ENCODE measurements around the gene SULT6B1.

Gene SULT6B1

DNA sequence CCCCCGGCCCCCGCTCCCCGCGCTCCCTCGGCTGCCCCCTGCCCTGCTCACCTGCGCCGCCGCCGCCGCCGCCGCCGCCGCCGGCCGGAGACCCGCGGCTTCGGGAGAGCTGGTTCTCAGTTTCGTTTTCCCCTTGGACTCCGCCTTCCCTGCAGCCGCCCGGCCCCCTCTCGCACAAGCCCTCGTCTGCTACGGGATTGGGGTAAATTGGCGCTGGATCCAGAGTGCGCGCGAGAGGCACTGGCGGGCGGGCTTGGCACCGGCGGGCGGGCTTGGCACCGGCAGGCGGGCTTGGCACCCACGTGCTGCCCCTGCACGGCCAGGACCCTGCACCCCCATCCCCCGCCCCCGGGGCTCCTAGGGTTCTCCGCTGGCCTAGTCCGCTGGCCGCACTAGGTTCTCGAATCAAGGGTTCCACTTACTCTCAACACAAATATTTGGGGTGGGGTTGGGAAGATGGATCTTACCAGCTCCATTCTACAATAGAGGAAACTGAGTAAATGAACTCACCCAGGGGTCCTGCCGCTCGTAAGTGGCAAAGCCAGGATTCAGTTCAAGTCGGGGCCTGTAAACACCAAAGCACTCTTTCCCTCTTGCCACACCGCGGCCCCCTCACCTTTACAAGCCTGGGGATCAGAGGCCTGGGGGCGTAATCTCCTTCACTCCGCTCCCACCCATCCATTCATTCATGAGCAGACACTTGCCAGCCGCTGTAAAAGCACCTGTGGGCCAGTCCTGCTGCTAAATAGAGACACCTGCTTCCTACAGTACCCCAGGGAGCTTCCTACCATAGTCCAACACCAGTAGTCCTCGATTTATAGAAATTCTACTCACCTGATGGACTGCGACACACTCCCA is 31.4 kb downstream of the SULT6B1 start, which contains the start of gene EIF2AK2:
Gene EIF2AK2 (minus strand): TSS at position 124 of the 858 bp plus-strand sequence. CDS start 9,174 bp downstream, outside the sequence.
- TF ChIP-seq, protein P1, sequence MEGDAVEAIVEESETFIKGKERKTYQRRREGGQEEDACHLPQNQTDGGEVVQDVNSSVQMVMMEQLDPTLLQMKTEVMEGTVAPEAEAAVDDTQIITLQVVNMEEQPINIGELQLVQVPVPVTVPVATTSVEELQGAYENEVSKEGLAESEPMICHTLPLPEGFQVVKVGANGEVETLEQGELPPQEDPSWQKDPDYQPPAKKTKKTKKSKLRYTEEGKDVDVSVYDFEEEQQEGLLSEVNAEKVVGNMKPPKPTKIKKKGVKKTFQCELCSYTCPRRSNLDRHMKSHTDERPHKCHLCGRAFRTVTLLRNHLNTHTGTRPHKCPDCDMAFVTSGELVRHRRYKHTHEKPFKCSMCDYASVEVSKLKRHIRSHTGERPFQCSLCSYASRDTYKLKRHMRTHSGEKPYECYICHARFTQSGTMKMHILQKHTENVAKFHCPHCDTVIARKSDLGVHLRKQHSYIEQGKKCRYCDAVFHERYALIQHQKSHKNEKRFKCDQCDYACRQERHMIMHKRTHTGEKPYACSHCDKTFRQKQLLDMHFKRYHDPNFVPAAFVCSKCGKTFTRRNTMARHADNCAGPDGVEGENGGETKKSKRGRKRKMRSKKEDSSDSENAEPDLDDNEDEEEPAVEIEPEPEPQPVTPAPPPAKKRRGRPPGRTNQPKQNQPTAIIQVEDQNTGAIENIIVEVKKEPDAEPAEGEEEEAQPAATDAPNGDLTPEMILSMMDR (IDR thresholded peaks at IDR 0.05; ENCODE audit: low read depth, low read length) = no peak
- peak within 1 kb of the TSS; percentile 91 for H3K4me3 ChIP-seq (ENCODE audit: low read depth, low read length)

- TF ChIP-seq, protein P1 (IDR thresholded peaks at IDR 0.05; ENCODE audit: low read depth, low read length) = no peak
- H3K4me3 ChIP-seq (ENCODE audit: low read depth, low read length) = peak overlapping the region; percentile 91
These were observed 32.2 kb downstream of the SULT6B1 start for GRCh38 chr2:37156071-37156856.

DNA sequence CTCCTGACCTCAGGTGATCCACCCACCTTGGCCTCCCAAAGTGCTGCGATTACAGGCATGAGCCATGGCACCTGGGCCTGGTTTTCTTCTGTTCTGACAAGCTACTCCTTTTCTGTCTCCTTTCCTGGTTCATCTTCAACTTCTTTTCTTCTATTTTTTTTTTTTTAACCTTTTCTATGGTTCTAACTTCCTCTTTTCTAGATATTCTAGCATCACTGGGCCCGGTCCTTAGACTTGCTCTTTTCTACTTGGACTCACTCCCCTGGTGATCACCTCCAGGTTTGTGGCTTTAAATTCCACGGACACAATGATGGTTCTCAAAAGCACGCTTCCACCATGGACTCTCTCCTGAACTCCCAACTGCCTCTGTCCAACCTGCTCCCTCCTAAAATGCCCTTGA is 33.7 kb downstream of the SULT6B1 start:
- H3K4me3 ChIP-seq (ENCODE audit: low read depth, low read length) = no peak overlapping the region
- TF ChIP-seq, protein P1 (IDR thresholded peaks at IDR 0.05; ENCODE audit: low read depth, low read length) = no peak

GRCh38 chr2:37153224-37153623 is 35.2 kb downstream of the SULT6B1 start:
- H3K4me3 ChIP-seq (ENCODE audit: low read depth, low read length) = no peak overlapping the region
- TF ChIP-seq, protein P1 (IDR thresholded peaks at IDR 0.05; ENCODE audit: low read depth, low read length) = no peak

DNA sequence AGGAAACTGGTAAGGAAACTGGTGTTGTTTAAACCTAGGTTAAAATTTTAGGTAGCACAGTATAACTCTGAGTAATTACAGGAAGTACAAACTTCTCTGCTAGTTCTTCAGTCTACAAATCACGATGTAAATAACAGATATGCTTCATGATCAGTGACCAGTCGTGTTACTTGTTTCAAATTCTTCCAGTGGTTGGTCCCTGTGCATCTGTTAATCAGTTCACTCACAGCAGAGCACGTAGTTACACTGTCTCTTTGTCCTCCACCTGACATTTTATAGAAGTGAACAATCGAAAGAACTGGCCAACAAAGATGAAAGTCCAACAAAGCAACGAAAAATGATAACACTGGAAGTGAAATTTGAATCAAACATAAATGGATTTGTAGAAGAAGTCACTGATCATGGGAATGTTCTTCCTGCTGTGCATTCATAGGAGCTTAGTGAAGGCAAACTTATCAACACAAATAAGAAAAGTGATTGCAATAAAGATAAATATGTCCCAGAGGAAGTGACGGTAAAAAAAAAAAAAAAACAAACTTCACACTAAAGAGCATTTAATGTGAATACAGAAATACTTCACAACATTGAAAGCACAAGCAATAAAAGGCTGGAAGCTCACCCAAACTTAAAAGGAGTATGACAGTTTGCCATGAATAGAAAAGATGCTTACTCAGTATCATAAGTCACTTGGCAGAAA is 38.7 kb downstream of the SULT6B1 start:
- TF ChIP-seq, protein P1 (IDR thresholded peaks at IDR 0.05; ENCODE audit: low read depth, low read length) = no peak
- H3K4me3 ChIP-seq (ENCODE audit: low read depth, low read length) = no peak overlapping the region

DNA sequence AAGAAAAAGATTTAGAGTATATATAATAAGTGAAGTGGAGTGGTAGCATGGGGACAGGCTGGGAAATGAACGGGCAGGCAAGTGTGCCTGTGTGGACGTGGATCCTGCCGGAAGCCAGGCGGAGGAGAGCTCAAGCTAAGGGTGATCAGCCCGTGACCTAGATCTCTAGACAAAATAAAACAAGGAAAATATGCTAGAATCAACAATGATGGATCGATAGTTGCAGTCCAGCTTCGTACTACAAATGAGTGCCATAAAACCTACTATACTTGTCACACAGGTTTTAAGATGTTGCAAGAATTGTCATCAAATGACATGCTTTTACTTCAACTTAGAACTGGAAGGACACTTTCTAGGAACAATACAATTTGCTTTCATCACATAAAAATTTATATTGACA is 40.1 kb downstream of the SULT6B1 start:
- TF ChIP-seq, protein P1 (IDR thresholded peaks at IDR 0.05; ENCODE audit: low read depth, low read length) = no peak
- H3K4me3 ChIP-seq (ENCODE audit: low read depth, low read length) = no peak overlapping the region
